Dermis microvascular lymphatic vessel endothelial cell (primary cell): ENCODE results near the gene MYZAP. TPM values are rescaled to one million over a fixed set of nuclear protein-coding genes. Genes with fewer than 3 reads are reported as not detected.

Experiments
- total RNA-seq: library from RNA; depleted of rRNA; stranded (reverse); fragments of >200 nt; gene quantifications from 2 replicates; pipeline ENCODE4 v1.2.1, GENCODE V29; 2014

MYZAP gene
- total RNA-seq, 1 donor from 2014 or later: 45.7 TPM

Other genes with a start within 250 kb of the MYZAP start
- gene CGNL1, start 215.4 kb upstream of the MYZAP start, total RNA-seq: 25.7 and 27.7 TPM in 2 replicates
- gene POLR2M, start 114.8 kb downstream of the MYZAP start, total RNA-seq: 212 and 471 TPM in 2 replicates